Keratinocyte (primary cell): ENCODE data around the gene FOXF2. TPM values are rescaled to one million over a fixed set of nuclear protein-coding genes. Genes with fewer than 3 reads are reported as not detected.

Source experiments
- DNase-seq: peaks from one replicate; pipeline ENCODE4 v3.0.0-alpha.2; 2011; ENCODE audit warnings: low read depth, missing footprints, low spot score
- FAIRE-seq: peaks from 2 replicates; lab custom pipeline; 2011; peaks lifted over from hg19 to GRCh38; lab: Jason Lieb, UNC
- H2AFZ ChIP-seq: 2 replicates; pipeline ENCODE4 v1.6.0; 2012; ENCODE audit warnings: low read length, control low read depth, inconsistent platforms; ENCODE audit not compliant: control insufficient read depth
- H3K27ac ChIP-seq: 2 replicates; pipeline ENCODE4 v1.5.1; 2011; ENCODE audit warnings: low read length; ENCODE audit not compliant: control insufficient read depth, insufficient read depth
- H3K27me3 ChIP-seq: 3 replicates; pipeline ENCODE4 v1.6.0; 2011; ENCODE audit warnings: low read length; ENCODE audit not compliant: control insufficient read depth, insufficient read depth; ENCODE audit errors: extremely low read depth
- H3K36me3 ChIP-seq, 2 experiments: 2 replicates in 1 of 2; 3 replicates in 1 of 2; pipeline ENCODE4 v1.5.1; 2011; ENCODE audit warnings: low read length in 2 of 2, mild to moderate bottlenecking in 1 of 2; ENCODE audit not compliant: control insufficient read depth in 2 of 2, insufficient read depth in 2 of 2; ENCODE audit errors: extremely low read depth in 1 of 2
- H3K4me1 ChIP-seq: 3 replicates; pipeline ENCODE4 v1.5.1; 2011; ENCODE audit warnings: low read length; ENCODE audit not compliant: control insufficient read depth, insufficient read depth; ENCODE audit errors: extremely low read depth
- H3K4me2 ChIP-seq: 3 replicates; pipeline ENCODE4 v1.6.0; 2011; ENCODE audit warnings: low read depth, low read length; ENCODE audit not compliant: control insufficient read depth, insufficient read depth; ENCODE audit errors: extremely low read depth
- H3K4me3 ChIP-seq, 3 experiments: fragments of 200-600 bp in 1 of 3; sonication (generic) in 1 of 3; 2 replicates in 2 of 3; 3 replicates in 1 of 3; pipeline ENCODE4 v1.5.1; 2011 to 2016; ENCODE audit warnings: low read length in 3 of 3, mild to moderate bottlenecking in 3 of 3, control low read depth in 2 of 3, inconsistent platforms in 1 of 3, low read depth in 1 of 3, mixed read lengths in 1 of 3, mixed run types in 1 of 3, moderate library complexity in 1 of 3; ENCODE audit not compliant: control insufficient read depth in 2 of 3, insufficient read depth in 2 of 3; ENCODE audit errors: extremely low read depth in 1 of 3
- H3K79me2 ChIP-seq: 2 replicates; pipeline ENCODE4 v1.6.0; 2012; ENCODE audit warnings: low read length; ENCODE audit not compliant: control insufficient read depth, insufficient read depth
- H3K9ac ChIP-seq: 3 replicates; pipeline ENCODE4 v1.6.0; 2011; ENCODE audit warnings: low read length; ENCODE audit not compliant: control insufficient read depth, insufficient read depth; ENCODE audit errors: extremely low read depth
- H3K9me1 ChIP-seq: 3 replicates; pipeline ENCODE4 v1.6.0; 2011; ENCODE audit warnings: low read length; ENCODE audit not compliant: control insufficient read depth, insufficient read depth; ENCODE audit errors: extremely low read depth
- H3K9me3 ChIP-seq: 2 replicates; pipeline ENCODE4 v1.5.1; 2012; ENCODE audit warnings: low read depth, low read length; ENCODE audit not compliant: control insufficient read depth
- H4K20me1 ChIP-seq: 3 replicates; pipeline ENCODE4 v1.6.0; 2011; ENCODE audit warnings: low read length; ENCODE audit not compliant: control insufficient read depth, insufficient read depth; ENCODE audit errors: extremely low read depth
- EZH2 ChIP-seq: IDR thresholded peaks from one replicate; pipeline ENCODE4 v1.6.1; 2012; ENCODE audit warnings: inconsistent platforms, mild to moderate bottlenecking, low read length, moderate library complexity
- dilution Hi-C: fragments of 300-500 bp; cut with MboI; formaldehyde crosslinking; loops from one replicate; pipeline ENCODE4 v1.7.0; 2020; ENCODE audit warnings: low sequenced_read_pairs; ENCODE audit not compliant: extremely low pct_ligation_motif_present
- polyA plus RNA-seq, 5 experiments: library from polyadenylated mRNA; depleted of rRNA in 3 of 5; stranded (reverse) in 3 of 5; stranded (forward) in 1 of 5; unstranded in 1 of 5; fragments of >200 nt; gene quantifications; 1 replicate in 1 of 5; 2 replicates in 3 of 5; 3 replicates in 1 of 5; pipeline versions ENCODE4 v1.2.1 to v1.2.3, GENCODE V29; 2011 to 2012; ENCODE audit warnings: missing spikeins in 2 of 5, low read depth in 1 of 5, low replicate concordance in 1 of 5
- TF ChIP-seq, protein P1 (sequence below), 3 experiments: IDR thresholded peaks in 1 of 3; conservative IDR thresholded peaks in 1 of 3; optimal IDR thresholded peaks in 1 of 3; 2 replicates in 2 of 3; 3 replicates in 1 of 3; pipeline versions ENCODE3 to v1.5.1; 2011; ENCODE audit warnings: low read length in 3 of 3, mild to moderate bottlenecking in 3 of 3, moderate library complexity in 2 of 3, control low read depth in 1 of 3, inconsistent platforms in 1 of 3; ENCODE audit not compliant: insufficient read depth in 2 of 3; ENCODE audit errors: extremely low read depth in 1 of 3

Gene FOXF2
- polyA plus RNA-seq, 1 donor (not counting 4 experiments of a cell fraction or from before 2014, with no cell fraction given) = 0.34 TPM

DNA sequence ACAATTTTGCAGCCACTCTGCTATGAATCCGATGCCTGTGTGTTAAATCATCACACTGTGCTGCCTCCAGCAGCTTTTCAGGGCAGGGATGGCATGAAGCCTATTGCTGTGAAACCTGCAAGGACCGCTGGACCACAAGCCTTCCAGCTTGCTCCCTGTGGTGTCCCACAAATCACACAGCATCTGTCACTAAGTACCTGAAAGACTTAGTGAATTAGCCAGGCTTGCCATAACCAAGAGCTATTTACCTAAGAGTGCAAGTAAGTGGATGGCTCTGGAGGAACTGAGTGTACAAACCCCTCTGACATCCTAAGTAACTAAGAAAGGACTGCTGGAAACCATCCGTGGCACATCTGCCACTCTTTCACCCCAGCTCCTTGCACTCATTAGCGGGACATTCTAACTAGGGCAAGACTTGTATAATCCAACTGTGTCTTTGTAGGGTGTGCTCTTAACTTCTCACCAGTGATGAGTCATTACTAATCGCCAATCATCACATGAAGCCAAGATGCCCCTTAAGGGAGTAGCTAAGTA lies 42.8 kb upstream of the FOXF2 start:
- no peak for DNase-seq
- Histone ChIP-seq H3K9ac (no peak overlapping the region), H3K9me3 (no peaks in the 10 kb centered on the region), H3K27me3 (no peaks in the 10 kb centered on the region), H3K79me2 (no peaks in the 10 kb centered on the region), H3K9me1 (no peaks in the 10 kb centered on the region), H3K4me3 (no peak overlapping the region), H2AFZ (no peak overlapping the region), H3K4me2 (no peak overlapping the region), H3K36me3 (no peaks in the 10 kb centered on the region), H3K4me1 (no peaks in the 10 kb centered on the region), H4K20me1 (no peaks in the 10 kb centered on the region), H3K27ac (no peak overlapping the region)
- FAIRE-seq = peak; percentile 74
- dilution Hi-C loops = no loop called here
- no peak for TF ChIP-seq EZH2
- TF ChIP-seq, protein P1, sequence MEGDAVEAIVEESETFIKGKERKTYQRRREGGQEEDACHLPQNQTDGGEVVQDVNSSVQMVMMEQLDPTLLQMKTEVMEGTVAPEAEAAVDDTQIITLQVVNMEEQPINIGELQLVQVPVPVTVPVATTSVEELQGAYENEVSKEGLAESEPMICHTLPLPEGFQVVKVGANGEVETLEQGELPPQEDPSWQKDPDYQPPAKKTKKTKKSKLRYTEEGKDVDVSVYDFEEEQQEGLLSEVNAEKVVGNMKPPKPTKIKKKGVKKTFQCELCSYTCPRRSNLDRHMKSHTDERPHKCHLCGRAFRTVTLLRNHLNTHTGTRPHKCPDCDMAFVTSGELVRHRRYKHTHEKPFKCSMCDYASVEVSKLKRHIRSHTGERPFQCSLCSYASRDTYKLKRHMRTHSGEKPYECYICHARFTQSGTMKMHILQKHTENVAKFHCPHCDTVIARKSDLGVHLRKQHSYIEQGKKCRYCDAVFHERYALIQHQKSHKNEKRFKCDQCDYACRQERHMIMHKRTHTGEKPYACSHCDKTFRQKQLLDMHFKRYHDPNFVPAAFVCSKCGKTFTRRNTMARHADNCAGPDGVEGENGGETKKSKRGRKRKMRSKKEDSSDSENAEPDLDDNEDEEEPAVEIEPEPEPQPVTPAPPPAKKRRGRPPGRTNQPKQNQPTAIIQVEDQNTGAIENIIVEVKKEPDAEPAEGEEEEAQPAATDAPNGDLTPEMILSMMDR (optimal IDR thresholded peaks at IDR 0.05 in 1 of 3, IDR thresholded peaks at IDR 0.05 in 1 of 3, conservative IDR thresholded peaks at IDR 0.05 in 1 of 3; ENCODE audit: extremely low read depth in 1 of 3, insufficient read depth in 2 of 3, low read length in 3 of 3) = no peak

DNA sequence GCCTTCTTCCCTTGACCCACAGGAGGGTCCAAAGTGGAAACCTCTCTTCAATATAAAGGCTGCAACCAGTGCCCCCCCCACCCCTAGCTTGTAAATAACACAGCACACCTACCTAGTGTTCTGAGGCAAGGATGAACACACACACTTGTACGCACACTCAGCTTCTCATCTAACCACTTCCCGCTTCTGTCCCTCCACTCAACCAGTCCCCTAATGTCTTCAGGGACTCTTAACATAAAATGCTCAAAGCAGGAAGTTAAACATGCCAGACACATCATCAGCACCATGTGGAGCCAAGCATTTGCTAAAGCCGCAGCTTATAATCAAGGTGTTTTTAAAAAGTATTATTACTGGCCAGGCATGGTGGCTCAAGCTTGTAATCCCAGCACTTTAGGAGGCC lies 42.2 kb upstream of the FOXF2 start:
- H3K4me3 ChIP-seq = no peak overlapping the region
- H3K27ac ChIP-seq = no peak overlapping the region
- no peaks in the 10 kb centered on the region for H3K9me3 ChIP-seq
- H3K9ac ChIP-seq = no peak overlapping the region
- H2AFZ ChIP-seq = no peak overlapping the region
- H3K4me2 ChIP-seq = no peak overlapping the region
- FAIRE-seq (no peak), DNase-seq (no peak)
- no peaks in the 10 kb centered on the region for H3K4me1 ChIP-seq
- no peaks in the 10 kb centered on the region for H3K79me2 ChIP-seq
- H3K27me3 ChIP-seq = no peaks in the 10 kb centered on the region
- H4K20me1 ChIP-seq = no peaks in the 10 kb centered on the region
- TF ChIP-seq EZH2 = no peak
- TF ChIP-seq, protein P1 (optimal IDR thresholded peaks at IDR 0.05 in 1 of 3, IDR thresholded peaks at IDR 0.05 in 1 of 3, conservative IDR thresholded peaks at IDR 0.05 in 1 of 3; ENCODE audit: extremely low read depth in 1 of 3, insufficient read depth in 2 of 3, low read length in 3 of 3) = no peak
- dilution Hi-C loops = no loop called here
- H3K36me3 ChIP-seq = no peaks in the 10 kb centered on the region
- no peaks in the 10 kb centered on the region for H3K9me1 ChIP-seq
